H1 (cell line): Measurements from ENCODE around the gene MYOM3. TPM values are rescaled to one million over a fixed set of nuclear protein-coding genes. Genes with fewer than 3 reads are reported as not detected.

Source experiments
- CTCF ChIA-PET: fragments of 300-600 bp; sonication (Branson Sonifier 250); formaldehyde crosslinking; loops from one replicate; lab custom pipeline; 2021; ENCODE audit not compliant: partially characterized antibody; lab: Charles Lee
- POLR2A ChIA-PET: fragments of 300-600 bp; sonication (Branson Sonifier 250); formaldehyde crosslinking; loops from one replicate; lab custom pipeline; 2021; ENCODE audit warnings: inconsistent platforms; ENCODE audit not compliant: partially characterized antibody; lab: Charles Lee
- DNase-seq, 2 experiments: peaks; one replicate each; pipeline versions ENCODE4 v3.0.0 to v3.0.0-alpha.2; 2010 to 2022; ENCODE audit warnings: low spot score in 2 of 2, low read depth in 1 of 2, mixed read lengths in 1 of 2
- FAIRE-seq: peaks from 2 replicates; lab custom pipeline; 2011; peaks lifted over from hg19 to GRCh38; lab: Jason Lieb, UNC
- H2AFZ ChIP-seq: 2 replicates; pipeline ENCODE4 v1.8.1; 2012; ENCODE audit warnings: low read length, inconsistent platforms
- H2AK5ac ChIP-seq: 2 replicates; pipeline ENCODE4 v1.6.1; 2013; ENCODE audit warnings: low read depth, low read length
- H2BK120ac ChIP-seq: replicated peaks from 2 replicates; pipeline ENCODE3; 2013; ENCODE audit warnings: low read depth, low read length, inconsistent platforms
- H2BK12ac ChIP-seq: 2 replicates; pipeline ENCODE4 v1.6.1; 2013; ENCODE audit warnings: low read depth, low read length
- H2BK15ac ChIP-seq: 2 replicates; pipeline ENCODE4 v1.6.1; 2013; ENCODE audit warnings: low read length
- H2BK20ac ChIP-seq: 2 replicates; pipeline ENCODE4 v1.6.1; 2013; ENCODE audit warnings: low read length
- H2BK5ac ChIP-seq: 2 replicates; pipeline ENCODE4 v1.6.1; 2013; ENCODE audit warnings: low read depth, low read length
- H3K14ac ChIP-seq: 2 replicates; pipeline ENCODE4 v1.6.1; 2013; ENCODE audit warnings: inconsistent platforms; ENCODE audit not compliant: insufficient read length
- H3K18ac ChIP-seq: 2 replicates; pipeline ENCODE4 v1.6.1; 2013; ENCODE audit warnings: low read length; ENCODE audit errors: extremely low read depth
- H3K23ac ChIP-seq: 2 replicates; pipeline ENCODE4 v1.6.1; 2013; ENCODE audit warnings: inconsistent platforms; ENCODE audit not compliant: insufficient read length
- H3K23me2 ChIP-seq: 2 replicates; pipeline ENCODE4 v1.6.1; 2013; ENCODE audit warnings: low read depth, low read length
- H3K27ac ChIP-seq: 2 replicates; pipeline ENCODE4 v1.6.1; 2011; ENCODE audit warnings: low read depth, low read length, inconsistent platforms
- H3K27me3 ChIP-seq, 4 experiments: replicated peaks in 1 of 4; 1 replicate in 1 of 4; 2 replicates in 3 of 4; pipeline versions ENCODE4 v1.6.1 to v1.8.1; 2011 to 2013; ENCODE audit warnings: low read length in 3 of 4, mild to moderate bottlenecking in 3 of 4, inconsistent platforms in 2 of 4, mixed read lengths in 2 of 4, moderate library complexity in 1 of 4; ENCODE audit not compliant: control insufficient read depth in 3 of 4, insufficient read depth in 3 of 4; ENCODE audit errors: extremely low read depth in 1 of 4
- H3K36me3 ChIP-seq, 4 experiments: 2 replicates each; pipeline versions ENCODE4 v1.6.1 to v1.8.1; 2011 to 2013; ENCODE audit warnings: mild to moderate bottlenecking in 4 of 4, low read length in 3 of 4, moderate library complexity in 2 of 4, control low read depth in 1 of 4, inconsistent platforms in 1 of 4; ENCODE audit not compliant: insufficient read depth in 4 of 4, control insufficient read depth in 2 of 4
- H3K4ac ChIP-seq: replicated peaks from 2 replicates; pipeline ENCODE3; 2013; ENCODE audit warnings: low read length, low read depth, mixed read lengths, inconsistent platforms; ENCODE audit not compliant: insufficient read length
- H3K4me1 ChIP-seq, 4 experiments: replicated peaks in 1 of 4; 1 replicate in 1 of 4; 2 replicates in 3 of 4; pipeline versions ENCODE4 v1.6.1 to v1.8.1; 2011 to 2013; ENCODE audit warnings: low read length in 3 of 4, inconsistent platforms in 2 of 4, mixed read lengths in 1 of 4; ENCODE audit not compliant: insufficient read depth in 4 of 4, control insufficient read depth in 3 of 4
- H3K4me2 ChIP-seq, 2 experiments: 2 replicates each; pipeline versions ENCODE4 v1.6.1 to v1.8.1; 2011 to 2013; ENCODE audit warnings: low read depth in 2 of 2, low read length in 2 of 2, control low read depth in 1 of 2, inconsistent platforms in 1 of 2, mild to moderate bottlenecking in 1 of 2; ENCODE audit not compliant: insufficient read depth in 1 of 2
- H3K4me3 ChIP-seq, 4 experiments: fragments of 200-600, 300-600 bp in 1 of 4; sonication (generic), shearing (Covaris generic), sonication (Bioruptor Twin) in 1 of 4; 2 replicates each; pipeline versions ENCODE4 v1.5.1 to v1.8.1; 2011 to 2016; ENCODE audit warnings: low read length in 4 of 4, low read depth in 3 of 4, control low read depth in 2 of 4, inconsistent platforms in 2 of 4, mild to moderate bottlenecking in 2 of 4, mixed read lengths in 1 of 4, moderate library complexity in 1 of 4; ENCODE audit not compliant: insufficient read depth in 2 of 4; ENCODE audit errors: extremely low read depth in 1 of 4
- H3K56ac ChIP-seq: replicated peaks from 2 replicates; pipeline ENCODE3; 2013; ENCODE audit warnings: low read depth, mild to moderate bottlenecking, mixed read lengths, low read length, inconsistent platforms; ENCODE audit not compliant: insufficient read length
- H3K79me1 ChIP-seq: 2 replicates; pipeline ENCODE4 v1.6.1; 2013; ENCODE audit warnings: low read depth, low read length, control low read depth
- H3K79me2 ChIP-seq, 2 experiments: 2 replicates each; pipeline versions ENCODE4 v1.6.1 to v1.8.1; 2012 to 2013; ENCODE audit warnings: low read length in 2 of 2, mild to moderate bottlenecking in 2 of 2, inconsistent platforms in 1 of 2; ENCODE audit not compliant: insufficient read depth in 2 of 2, control insufficient read depth in 1 of 2
- H3K9ac ChIP-seq, 4 experiments: replicated peaks in 1 of 4; 1 replicate in 1 of 4; 2 replicates in 3 of 4; pipeline versions ENCODE4 v1.6.1 to v1.8.1; 2011 to 2013; ENCODE audit warnings: low read depth in 3 of 4, low read length in 3 of 4, control low read depth in 2 of 4, mild to moderate bottlenecking in 2 of 4, moderate library complexity in 2 of 4, inconsistent platforms in 1 of 4; ENCODE audit errors: extremely low read depth in 1 of 4
- H3K9me3 ChIP-seq, 2 experiments: 2 replicates each; pipeline versions ENCODE4 v1.6.1 to v1.8.1; 2012 to 2013; ENCODE audit warnings: mild to moderate bottlenecking in 2 of 2, moderate library complexity in 2 of 2, control low read depth in 1 of 2, inconsistent platforms in 1 of 2, low read depth in 1 of 2, low read length in 1 of 2, mixed read lengths in 1 of 2; ENCODE audit not compliant: insufficient read depth in 2 of 2
- H4K20me1 ChIP-seq, 2 experiments: replicated peaks in 1 of 2; 2 replicates each; pipeline versions ENCODE3 to v1.8.1; 2011 to 2013; ENCODE audit warnings: inconsistent platforms in 2 of 2, low read length in 2 of 2, mild to moderate bottlenecking in 1 of 2; ENCODE audit not compliant: insufficient read depth in 2 of 2, control insufficient read depth in 1 of 2
- H4K5ac ChIP-seq: 2 replicates; pipeline ENCODE4 v1.6.1; 2013; ENCODE audit warnings: low read length, low read depth, mixed read lengths, inconsistent platforms; ENCODE audit not compliant: insufficient read length
- H4K8ac ChIP-seq: 2 replicates; pipeline ENCODE4 v1.8.0; 2013; ENCODE audit warnings: mild to moderate bottlenecking, moderate library complexity, low read length, inconsistent platforms; ENCODE audit not compliant: insufficient read depth; ENCODE audit errors: extremely low read depth
- H4K91ac ChIP-seq: replicated peaks from 2 replicates; pipeline ENCODE3; 2013; ENCODE audit warnings: low read length, mixed read lengths, inconsistent platforms; ENCODE audit not compliant: insufficient read length
- ATF3 ChIP-seq: IDR thresholded peaks from 2 replicates; pipeline ENCODE4 v1.6.1; 2011; ENCODE audit warnings: low read depth, mild to moderate bottlenecking, low read length; ENCODE audit not compliant: insufficient read depth
- CBX8 ChIP-seq: fragments of 300-800, 300-1000 bp; sonication (generic); IDR thresholded peaks from 2 replicates; pipeline ENCODE4 v1.7.1; 2016; ENCODE audit warnings: low read depth, low read length, borderline replicate concordance
- CEBPB ChIP-seq: IDR thresholded peaks from 2 replicates; pipeline ENCODE4 v1.6.1; 2012; ENCODE audit warnings: low read depth, low read length
- CHD2 ChIP-seq: IDR thresholded peaks from 2 replicates; pipeline ENCODE4 v1.6.1; 2012; ENCODE audit warnings: low read length, improper control_type of control experiment
- GABPA ChIP-seq: IDR thresholded peaks from 2 replicates; pipeline ENCODE4 v1.6.1; 2011; ENCODE audit warnings: mild to moderate bottlenecking, low read length, moderate library complexity, borderline replicate concordance; ENCODE audit not compliant: insufficient read depth
- HDAC2 ChIP-seq, 2 experiments: fragments of 300-600 bp in 1 of 2; sonication (generic) in 1 of 2; IDR thresholded peaks; 2 replicates each; pipeline ENCODE4 v1.6.1; 2011 to 2012; ENCODE audit warnings: low read depth in 2 of 2, low read length in 2 of 2, mild to moderate bottlenecking in 2 of 2, moderate library complexity in 2 of 2, borderline replicate concordance in 1 of 2, inconsistent platforms in 1 of 2
- RBBP5 ChIP-seq: IDR thresholded peaks from 2 replicates; pipeline ENCODE4 v1.7.1; 2012; ENCODE audit warnings: low read depth, mild to moderate bottlenecking, inconsistent platforms, low read length, moderate library complexity, borderline replicate concordance
- SP1 ChIP-seq: IDR thresholded peaks from 2 replicates; pipeline ENCODE4 v1.6.1; 2011; ENCODE audit warnings: low read depth, low read length
- YY1 ChIP-seq: IDR thresholded peaks from 2 replicates; pipeline ENCODE4 v1.6.1; 2011; ENCODE audit warnings: low read depth, mild to moderate bottlenecking, low read length
- WGBS, 2 experiments: shearing (Covaris generic) in 1 of 2; methylation state at CpG; one replicate each; pipeline versions ENCODE4 v1.1.6 to v1.1.7; 2013 to 2015; ENCODE audit warnings: low lambda C conversion rate in 2 of 2, mixed read lengths in 2 of 2, inconsistent platforms in 1 of 2, low coverage in 1 of 2, missing lambda C conversion rate in 1 of 2; ENCODE audit not compliant: insufficient replicate concordance in 2 of 2, insufficient coverage in 1 of 2, insufficient read length in 1 of 2; ENCODE audit errors: extremely low coverage in 1 of 2, missing lambda C conversion rate in 1 of 2; 5-methylcytosine and 5-hydroxymethylcytosine counted together
- polyA plus RNA-seq, 7 experiments: library from polyadenylated mRNA; depleted of rRNA in 3 of 7; stranded (reverse) in 5 of 7; unstranded in 2 of 7; fragments of >200 nt in 5 of 7; fragments of 200-250 nt in 2 of 7; gene quantifications; 1 replicate in 5 of 7; 2 replicates in 1 of 7; 4 replicates in 1 of 7; pipeline versions ENCODE4 v1.2.1 to v1.2.3, GENCODE V29; 2011 to 2013; ENCODE audit warnings: missing spikeins in 2 of 7, mixed read lengths in 2 of 7
- total RNA-seq: library from RNA; stranded (reverse); fragmentation: NEBNext Ultra II Directional; extraction: Animal tissue kit (Norgen Biotek cat#: 25700); gene quantifications from 2 replicates; pipeline ENCODE4 v1.2.1, GENCODE V29; 2021

Gene MYOM3
- total and polyA plus RNA-seq, 2 of the 8 experiments (the other 6 are each of a cell fraction or from before 2014, with no cell fraction given): 0.08 to 0.09 TPM

- Histone ChIP-seq H2BK15ac (no peak overlapping the region), H3K36me3 (no peaks in the 10 kb centered on the region), H3K18ac (no peak overlapping the region), H2AK5ac (no peak overlapping the region), H4K5ac (no peak overlapping the region), H3K4me2 (no peak overlapping the region), H3K4me1 (no peaks in the 10 kb centered on the region; a peak in 1 of 7 replicates), H3K9me3 (no peaks in the 10 kb centered on the region), H3K4me3 (no peak overlapping the region), H3K23me2 (no peaks in the 10 kb centered on the region), H3K14ac (no peak overlapping the region), H4K91ac (no peak overlapping the region), H3K79me2 (no peaks in the 10 kb centered on the region), H3K27me3 (no peaks in the 10 kb centered on the region), H3K9ac (no peak overlapping the region), H2BK120ac (no peak overlapping the region), H2BK20ac (no peak overlapping the region), H2BK12ac (no peak overlapping the region), H2BK5ac (no peak overlapping the region), H3K27ac (no peak overlapping the region), H3K4ac (no peak overlapping the region), H3K23ac (no peak overlapping the region), H2AFZ (no peak overlapping the region), H4K8ac (no peak overlapping the region), H4K20me1 (no peaks in the 10 kb centered on the region), H3K79me1 (no peaks in the 10 kb centered on the region), H3K56ac (no peak overlapping the region)
- ChIA-PET POLR2A (interaction anchor here (1.1 to 2.2 kb wide), 2 partner anchors 62 to 66 kb away, joined by 3 to 5 read pairs; partner anchors contain the start of gene SRSF10), CTCF (interaction anchor here (0.5 to 1.2 kb wide), 2 partner anchors 14 to 1653 kb away, joined by 3 to 4 read pairs; no protein-coding TSS in a partner anchor)
- WGBS, 2 experiments: 88% methylated on average over 4 of the region's 4 CpGs; no CpG with 5 or more reads in 1 of the 2 experiments
- FAIRE-seq: no peak
- no peak for DNase-seq
- TF ChIP-seq SP1: no peak
- TF ChIP-seq YY1: no peak
- TF ChIP-seq HDAC2 (IDR thresholded peaks at IDR 0.05; ENCODE audit: borderline replicate concordance in 1 of 2, low read depth in 2 of 2, low read length in 2 of 2): no peak
- TF ChIP-seq CEBPB: no peak
- no peak for TF ChIP-seq CHD2
- no peak for TF ChIP-seq RBBP5
- TF ChIP-seq GABPA: no peak
- no peak for TF ChIP-seq ATF3
- TF ChIP-seq CBX8: no peak
Measured at GRCh38 chr1:24042315-24042714, 69.6 kb downstream of the MYOM3 start.
